HG03565 (cell line): ENCODE data around the gene IARS1.

Experiments
- ATAC-seq: cut with Tn5 transposase; IDR thresholded peaks from one replicate; pipeline ENCODE4 v1.9.1; 2021; ENCODE audit warnings: mild to moderate bottlenecking, moderate library complexity; ENCODE audit not compliant: unreplicated experiment

The IARS1 gene

DNA sequence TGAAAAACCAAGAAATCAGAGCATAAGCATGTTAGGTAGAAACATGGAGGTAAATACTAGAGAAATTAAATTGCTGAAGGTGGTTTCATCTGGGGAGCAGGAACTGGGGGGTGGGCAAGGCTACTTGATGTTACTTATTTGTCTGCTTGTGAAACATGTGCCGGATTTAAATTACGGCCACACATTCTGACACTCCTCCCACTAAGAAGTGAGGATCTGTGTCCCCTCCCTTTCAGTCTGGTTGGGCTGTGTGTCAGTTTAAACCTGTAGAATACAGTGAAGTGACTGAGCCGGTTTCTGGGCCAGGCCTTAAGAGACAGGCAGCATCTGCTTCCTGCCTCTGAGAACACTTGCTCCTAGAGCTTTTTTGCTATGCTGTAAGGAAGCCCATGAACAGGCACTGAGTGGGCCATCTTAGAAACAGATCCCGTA lies 2.3 kb upstream of the IARS1 start:
- ATAC-seq, result no peak

DNA sequence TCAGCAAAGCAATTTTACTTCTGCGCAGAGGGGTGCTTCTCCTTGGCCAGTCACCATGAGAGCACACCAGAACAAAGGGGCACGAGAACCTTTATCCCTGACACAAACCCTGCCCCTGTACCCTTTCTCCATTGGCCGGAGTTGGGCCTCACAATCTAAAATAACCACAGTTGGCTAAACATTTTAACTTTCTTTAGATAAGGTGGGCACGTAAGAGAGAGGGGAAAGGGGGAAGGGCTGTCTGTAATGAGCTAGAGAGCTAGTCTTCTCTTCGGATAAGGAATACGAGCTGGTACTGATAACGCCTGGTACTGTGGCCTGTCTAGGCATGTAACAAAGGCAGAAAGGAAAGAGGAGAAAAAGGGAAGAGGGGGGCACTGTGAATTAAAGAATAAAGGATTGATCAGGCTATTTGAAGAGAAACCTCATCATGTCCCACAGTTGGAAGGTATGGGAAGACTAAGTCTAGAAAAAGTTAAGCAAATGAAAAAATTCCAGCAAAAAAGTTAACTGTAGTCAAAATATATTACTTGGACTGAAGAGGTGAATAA lies 1.8 kb upstream of the IARS1 start:
- ATAC-seq, result no peak

DNA sequence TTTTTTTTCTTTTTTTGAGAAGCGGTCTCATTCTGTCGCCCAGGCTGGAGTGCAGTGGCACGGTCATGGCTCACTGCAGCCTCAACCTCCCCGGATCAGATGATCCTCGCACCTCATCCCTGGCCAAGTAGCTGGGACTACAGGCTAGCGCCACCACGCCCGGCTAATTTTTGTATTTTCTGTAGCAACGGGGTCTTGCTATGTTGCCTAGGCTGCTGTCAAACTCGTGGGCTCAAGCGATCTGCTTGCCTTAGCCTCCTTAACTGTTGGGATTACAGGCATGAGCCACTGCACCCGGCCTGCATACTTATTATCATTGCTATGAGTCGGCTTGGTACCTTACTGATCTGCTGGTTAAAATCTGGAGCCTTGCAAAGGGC lies 790 bp upstream of the IARS1 start:
- ATAC-seq, result no peak

DNA sequence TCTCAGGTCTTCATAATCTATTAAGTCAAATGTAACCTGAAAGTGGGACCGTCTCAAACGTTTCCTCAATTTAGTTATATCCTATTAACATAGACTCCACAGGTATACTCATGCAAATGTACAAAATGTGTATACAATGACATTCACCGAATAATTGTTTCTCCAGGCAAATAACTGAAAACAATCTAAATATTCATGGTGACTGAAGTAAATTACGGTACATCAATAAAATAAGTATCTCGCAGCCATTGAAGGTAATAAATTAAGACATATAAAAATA lies 482 bp downstream of the IARS1 start:
- no peak for ATAC-seq

DNA sequence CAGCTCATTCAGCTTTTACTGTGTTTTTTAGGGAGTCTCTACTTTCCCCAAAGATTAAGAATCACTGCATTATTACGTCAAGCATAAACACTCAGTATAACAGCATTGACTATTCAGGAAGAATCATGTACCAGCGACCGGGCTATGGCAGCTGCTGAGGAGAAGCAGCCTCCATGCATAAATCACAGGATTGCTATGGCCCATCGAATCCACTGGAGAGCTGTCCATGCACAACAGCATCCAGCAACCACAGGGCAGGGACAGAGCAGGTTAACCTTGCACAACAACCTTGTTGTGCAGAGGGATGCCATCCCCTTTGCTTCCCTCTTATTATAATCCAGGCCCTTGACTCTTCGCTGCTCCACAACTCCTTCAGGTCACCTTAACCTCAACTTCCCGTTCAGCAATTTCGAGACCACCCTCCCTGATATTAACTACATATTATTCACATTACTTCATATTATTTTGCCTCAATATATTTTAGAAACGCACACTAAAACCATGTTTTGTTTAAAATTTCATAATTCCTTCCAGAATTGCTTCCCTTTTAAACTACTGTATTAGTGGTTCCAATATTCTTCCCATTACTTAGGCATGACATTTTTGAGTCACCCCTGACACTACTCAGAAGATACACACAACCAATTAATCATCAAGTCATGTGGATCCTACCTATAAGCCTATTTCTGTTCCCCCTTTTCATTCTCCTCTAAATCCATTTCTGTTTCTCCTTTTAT lies 991 bp downstream of the IARS1 start:
- no peak for ATAC-seq

DNA sequence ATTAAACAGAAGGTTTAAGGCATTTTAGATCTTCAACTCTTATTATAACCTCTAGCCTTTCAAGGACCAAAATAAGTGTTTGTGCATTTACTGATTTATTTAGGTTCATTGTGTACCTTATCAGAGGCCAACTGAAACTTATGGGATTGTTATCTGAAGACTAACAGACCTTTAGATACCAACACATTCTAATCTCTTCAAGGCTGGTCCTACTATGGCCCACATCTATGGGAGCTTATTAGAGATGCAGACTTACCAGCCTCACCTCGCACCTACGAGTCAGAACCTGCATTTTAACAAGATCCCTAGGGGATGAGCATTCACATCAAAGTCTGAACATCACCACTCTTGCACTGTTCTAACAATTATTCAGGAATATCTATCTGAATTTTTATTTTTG lies 1.9 kb downstream of the IARS1 start:
- no peak for ATAC-seq

DNA sequence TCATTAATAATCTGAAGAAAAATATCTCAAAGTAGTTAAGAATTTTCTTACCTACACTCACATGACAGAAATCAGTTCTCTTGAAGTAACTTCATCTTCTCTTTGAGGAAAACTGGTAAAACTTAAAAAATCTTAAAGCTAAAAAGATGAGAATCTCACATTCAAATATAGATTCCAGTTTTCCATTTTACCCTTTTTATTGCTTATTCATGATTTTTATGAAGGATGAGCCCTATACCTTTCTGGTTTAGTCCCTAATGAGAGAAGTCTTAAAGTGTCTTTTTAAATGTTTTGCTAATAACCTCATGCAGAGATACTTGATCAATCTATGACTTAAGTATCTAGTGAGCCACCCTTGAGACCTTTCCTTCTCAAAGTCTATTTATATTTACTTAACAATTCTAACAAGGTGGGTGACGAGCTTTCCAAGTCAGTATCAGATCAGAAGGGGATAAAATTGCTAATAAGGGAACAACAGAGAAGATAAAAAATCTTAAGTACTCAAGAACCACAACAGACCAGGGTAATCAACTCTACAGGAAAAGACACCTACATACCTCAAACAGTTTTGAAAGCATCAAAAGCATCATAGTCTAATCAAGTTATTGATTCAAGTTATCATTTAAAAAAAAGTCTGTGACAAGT lies 2.6 kb downstream of the IARS1 start:
- no peak for ATAC-seq

DNA sequence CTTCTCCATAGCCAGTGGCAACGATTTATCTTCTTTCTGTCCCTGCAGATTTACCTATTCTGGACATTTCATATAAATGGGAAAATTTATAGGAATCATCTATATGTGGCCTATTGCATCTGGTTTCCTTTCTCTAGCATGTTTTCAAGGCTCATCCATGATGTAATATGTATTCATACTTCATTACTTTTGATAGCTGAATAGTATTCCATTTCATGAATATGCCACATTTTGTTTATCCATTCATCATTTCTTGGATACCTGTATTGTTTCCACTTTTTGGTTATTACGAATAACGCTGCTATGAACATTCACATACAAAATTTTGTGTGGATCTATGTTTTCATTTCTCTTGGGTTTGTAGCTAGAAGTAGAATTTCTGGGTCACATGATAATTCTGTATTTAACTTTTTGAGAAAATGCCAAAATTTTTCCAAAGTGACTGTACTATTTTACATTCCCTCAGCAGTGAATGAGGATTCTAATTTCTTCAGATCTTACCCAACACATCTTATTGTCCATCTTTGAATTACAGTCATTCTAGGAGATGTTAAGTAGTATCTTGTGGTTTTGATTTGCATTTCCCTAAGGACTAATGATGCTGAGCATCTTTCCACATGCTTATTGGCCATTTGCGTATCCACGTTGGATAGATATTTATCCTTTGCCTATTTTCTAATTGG lies 3.6 kb downstream of the IARS1 start:
- ATAC-seq, result no peak

DNA sequence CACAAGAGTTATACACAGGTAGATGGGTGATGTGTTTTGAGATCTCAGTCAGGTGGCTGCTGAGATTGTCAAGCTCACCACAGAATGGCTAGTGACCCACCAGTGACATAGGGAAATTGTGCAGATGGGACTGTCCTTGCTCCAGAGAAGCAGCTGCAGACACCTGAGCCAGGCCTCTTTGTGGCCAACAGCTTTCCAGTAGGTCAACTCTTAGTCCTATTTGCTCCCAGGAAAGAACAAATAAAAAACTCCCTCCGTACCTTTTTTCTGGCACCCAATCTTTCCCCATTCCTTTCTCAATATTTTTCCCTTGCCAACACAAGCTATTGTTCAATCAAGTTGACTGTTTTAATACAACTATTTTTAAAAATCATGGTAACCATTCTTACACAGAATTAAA lies 14.2 kb downstream of the IARS1 start:
- ATAC-seq, result no peak

DNA sequence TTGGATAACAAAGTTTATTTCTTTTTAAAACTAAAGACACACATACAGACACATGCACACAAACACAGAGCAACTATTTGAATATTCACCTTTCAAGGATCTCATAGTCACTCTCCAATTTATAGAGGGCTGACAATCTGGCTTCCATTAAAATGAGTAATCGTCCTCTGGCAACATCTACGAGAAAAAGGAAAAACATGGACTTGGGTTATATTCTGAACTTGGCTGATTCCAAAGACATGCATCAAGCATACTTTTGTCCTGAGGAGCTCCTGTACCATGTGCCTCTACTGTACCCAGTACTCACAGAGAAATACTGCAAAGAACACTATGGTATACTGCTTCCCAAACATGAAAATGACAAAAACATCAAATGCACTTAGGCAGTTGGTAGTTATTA lies 15.4 kb downstream of the IARS1 start:
- no peak for ATAC-seq

DNA sequence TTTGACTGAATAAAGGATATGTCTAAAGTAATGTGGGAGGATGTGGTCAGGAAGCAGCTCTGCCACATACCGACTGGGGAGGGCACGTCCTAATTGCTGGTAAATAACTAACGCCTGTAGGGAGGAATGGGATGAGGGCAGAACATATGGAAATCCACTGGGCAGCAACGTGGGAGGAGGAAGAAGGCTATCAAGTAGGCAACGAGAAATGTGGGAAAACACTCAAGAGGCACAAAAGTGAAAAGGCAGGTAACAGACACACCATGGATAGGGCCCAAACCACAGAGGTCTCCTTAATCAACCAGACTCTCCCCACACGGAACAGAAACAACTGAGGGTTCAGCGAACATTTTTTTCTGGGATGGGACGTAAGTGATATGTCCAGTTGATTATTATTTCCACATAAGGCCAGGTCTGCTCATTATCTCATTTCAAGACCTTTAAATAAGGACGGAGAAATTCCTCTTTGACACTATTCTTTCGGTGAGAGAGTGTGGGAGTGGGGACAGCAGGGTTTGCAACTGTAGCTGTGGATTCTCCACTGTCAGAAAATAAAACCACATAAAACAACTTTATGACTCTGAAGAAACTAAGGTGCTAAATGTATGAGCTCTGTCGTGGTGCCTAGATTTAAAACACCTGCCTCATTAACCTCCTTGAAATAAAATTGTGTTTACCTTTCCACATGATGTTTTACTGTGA lies 17.0 kb downstream of the IARS1 start:
- no peak for ATAC-seq

DNA sequence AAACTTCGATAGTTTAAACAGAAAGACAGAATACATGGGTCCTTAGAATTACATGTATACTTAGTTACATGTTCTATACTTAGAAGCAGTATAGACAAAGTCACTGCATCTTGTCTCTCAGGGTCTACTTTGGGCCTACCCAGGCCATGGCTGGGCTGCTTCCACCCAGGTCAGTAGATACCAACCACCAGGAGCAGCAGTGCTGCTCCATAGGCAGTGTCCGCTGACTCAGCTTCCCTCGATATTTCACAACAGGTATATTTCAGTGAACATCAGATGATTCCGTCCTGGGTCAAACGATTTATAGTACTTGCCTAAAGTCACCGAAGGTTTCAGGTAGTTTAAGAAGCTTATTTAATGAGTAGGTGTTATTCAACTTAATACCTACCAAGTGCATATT lies 18.0 kb downstream of the IARS1 start:
- no peak for ATAC-seq

DNA sequence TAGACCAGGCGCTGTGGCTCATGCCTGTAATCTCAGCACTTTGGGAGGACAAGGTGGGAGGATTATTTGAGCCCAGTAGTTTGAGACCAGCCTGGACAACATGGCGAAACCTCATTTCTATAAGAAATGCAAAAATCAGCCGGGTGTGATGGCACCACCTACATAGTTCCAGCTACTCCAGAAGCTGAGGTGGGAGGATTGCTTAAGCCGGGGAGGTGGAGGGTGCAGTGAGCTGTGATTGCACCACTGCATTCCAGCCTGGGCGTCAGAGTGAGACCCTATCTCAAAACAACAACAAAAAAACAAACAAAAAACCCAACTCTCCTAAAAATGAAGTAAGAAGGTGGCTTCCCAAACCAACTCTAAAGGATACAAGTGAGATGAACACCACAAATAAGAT lies 23.0 kb downstream of the IARS1 start:
- ATAC-seq, result no peak

DNA sequence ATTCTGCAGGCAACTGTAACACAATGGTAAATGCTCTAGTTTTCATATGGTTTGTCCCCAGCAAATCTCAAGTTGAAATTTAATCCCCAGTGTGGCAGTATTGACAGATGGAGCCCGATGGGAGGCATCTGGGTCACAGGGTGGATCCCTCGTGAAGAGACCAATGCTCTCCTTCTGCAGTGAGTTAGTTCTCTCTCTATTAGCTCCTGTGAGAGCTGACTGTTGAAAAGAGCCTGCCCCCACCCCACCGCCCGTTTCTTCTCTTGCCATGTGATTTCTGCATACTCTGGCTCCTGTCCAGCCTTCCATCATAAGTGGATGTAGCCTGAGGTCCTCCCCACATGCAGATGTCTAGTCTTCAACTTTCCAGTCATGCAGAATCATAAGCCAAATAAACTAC lies 27.0 kb downstream of the IARS1 start:
- ATAC-seq, result no peak

DNA sequence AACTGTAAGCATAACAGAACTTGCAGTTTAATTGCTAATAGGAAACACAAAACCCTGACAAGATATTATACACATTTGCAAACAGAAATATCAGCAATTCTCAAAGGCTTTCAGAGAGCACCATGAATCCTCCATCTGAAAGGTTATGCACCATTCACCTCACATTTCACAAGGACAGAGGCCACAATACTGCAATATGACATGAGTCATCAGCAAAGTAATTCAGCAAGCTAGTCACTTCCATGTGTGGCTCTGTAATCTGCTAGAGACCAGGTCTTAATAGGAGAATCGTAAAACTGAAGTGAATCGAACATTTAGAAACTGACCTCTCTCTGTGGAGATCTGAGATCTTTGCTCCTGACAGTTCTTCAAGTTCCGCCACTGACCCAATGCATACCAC lies 28.3 kb downstream of the IARS1 start:
- no peak for ATAC-seq

DNA sequence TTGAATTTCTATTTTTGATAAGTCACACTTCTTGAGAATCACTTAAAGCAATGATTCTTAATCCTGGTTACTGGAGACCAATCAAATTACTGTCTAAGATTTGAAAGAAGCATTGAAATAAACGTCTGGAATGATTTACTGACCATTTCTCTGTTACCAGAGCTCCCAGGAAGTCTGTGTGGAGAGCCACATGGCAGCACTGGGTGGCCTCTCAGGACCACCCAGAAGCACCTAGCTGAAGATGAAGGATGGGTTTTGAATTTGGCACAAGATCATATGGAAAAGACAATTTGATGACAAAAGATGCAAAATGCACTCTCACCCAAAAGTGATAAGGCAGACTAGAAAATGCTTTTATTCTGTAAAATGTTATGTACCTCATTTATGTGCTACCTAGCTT lies 30.4 kb downstream of the IARS1 start:
- no peak for ATAC-seq

DNA sequence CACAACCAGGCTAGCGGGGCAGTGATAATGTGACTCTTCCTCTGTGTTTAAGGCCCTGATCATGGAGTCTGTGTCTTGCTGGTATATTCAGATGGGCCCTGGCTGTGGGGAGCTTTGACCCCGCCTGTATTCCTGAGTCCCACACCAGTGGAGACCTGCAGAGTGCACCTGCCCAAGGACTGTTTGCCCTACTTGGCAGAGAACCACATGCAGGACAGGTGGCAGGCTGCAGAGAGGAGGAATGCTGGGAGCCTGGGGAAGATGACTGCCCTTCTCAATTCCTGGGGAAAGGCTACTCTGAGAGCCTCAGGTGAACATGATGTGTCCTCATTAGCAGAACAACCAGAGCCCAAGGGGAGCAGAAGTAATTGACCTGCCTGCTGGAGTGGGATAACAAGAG lies 36.2 kb downstream of the IARS1 start:
- no peak for ATAC-seq

DNA sequence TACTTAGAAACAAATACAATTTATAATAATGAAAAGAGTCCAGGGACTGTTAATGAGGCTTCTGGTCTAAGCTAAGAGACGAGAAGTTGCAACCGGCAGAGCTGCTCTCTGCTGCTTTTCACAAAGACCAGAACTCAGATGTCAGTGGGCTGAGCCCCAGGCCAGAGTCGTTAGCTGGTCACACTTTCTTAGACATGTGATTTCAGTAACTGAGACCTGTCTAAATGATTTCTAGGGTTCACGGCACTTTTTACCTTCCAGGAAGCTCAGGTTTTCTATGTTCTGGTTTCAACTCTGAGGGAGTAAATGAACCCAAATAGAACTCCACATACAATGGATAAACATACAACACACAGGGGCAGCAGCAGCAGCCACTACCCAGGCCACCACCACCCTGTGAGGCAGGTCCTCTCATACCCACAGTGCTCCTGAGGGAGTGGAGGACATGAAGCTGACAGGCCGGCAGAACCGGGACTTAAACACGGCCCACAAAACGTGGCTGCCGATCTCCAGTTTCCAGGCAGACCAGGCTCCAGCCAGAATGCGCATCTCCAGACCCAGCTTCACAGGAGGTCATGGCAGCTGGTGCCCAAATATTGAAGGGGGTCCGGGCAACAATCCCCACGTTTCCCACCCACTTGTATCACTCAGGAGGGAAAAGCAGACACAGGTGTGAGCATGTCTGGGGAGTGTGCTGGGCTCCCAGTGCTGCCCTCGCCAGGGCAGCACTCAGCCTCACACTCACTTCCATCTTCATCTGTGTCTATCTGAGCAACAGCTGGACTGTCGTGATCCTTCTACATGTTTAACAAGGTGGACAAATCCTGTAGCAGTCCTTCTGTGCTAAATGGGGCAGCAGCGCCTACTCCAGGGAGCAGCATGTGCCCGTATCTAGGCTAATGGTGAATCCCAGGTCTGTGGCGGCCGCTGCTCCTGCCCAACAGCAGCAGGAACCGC lies 38.8 kb downstream of the IARS1 start:
- ATAC-seq, result no peak

DNA sequence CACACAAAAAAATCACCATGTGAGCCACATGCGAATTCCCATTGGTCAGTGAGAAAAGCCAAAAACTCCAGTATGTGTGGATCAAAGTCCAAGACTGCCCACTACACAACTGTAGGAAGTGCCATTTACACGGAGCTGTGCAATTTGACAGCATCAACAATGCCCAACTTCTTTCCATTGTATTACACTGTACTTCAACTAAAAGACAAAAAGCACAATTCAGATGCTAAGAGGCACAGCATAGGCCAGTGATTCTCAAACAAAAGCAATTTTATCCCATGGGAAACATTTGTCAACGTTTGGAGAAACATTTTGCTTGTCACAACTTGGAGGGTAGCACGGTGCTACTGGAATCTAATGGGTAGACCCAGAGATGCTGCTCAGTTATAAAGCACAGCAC lies 39.8 kb downstream of the IARS1 start:
- ATAC-seq, result no peak

DNA sequence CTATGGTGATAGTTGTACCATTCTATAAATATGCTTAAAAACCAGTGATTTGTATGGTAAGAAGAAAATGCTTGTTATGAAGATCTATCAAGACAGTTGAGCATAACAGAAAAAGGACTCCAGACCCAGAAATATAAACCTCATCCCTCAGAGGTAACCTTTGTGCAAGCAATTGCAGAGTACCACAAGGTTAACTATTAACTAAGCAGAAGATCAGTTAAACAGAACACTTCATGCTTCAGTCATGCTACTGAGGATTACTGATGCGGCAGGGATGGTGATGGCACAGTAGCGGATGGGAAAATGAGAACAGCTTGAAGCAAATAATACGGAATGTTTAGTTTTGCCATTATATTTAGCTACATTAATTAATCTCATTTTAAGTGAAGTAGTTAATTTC lies 45.5 kb downstream of the IARS1 start:
- ATAC-seq, result no peak

DNA sequence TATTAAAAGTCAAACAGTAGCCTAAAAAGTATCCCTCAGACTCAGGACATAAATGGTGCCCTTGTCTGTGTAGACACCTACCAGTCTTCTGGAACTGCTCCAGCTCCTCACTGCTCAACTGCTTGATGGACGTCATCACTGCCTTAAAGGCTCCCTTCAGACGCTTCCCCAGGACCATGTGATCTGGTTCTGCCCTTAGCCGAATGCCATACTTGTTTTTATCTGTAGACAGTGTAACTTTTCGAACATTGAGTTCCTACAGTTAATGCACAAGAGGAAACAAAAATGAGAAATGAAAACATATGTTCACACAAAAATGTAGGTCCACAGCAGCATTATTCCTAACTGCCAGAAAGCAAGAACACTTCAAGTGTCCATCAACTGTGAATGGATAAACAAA lies 46.2 kb downstream of the IARS1 start:
- no peak for ATAC-seq
